Nucleus accumbens (tissue), 56 donors: ENCODE results near the gene MIA.
"Not testable (repeated sequence)": the region's sequence is repeated elsewhere in the genome, so short reads cannot be mapped to it uniquely, and the experiment has no call there.

Experiments used
- DNase-seq, 56 donors: peaks; one replicate each; lab custom pipeline; 2025; lab: John Stamatoyannopoulos, UW

MIA gene

DNA sequence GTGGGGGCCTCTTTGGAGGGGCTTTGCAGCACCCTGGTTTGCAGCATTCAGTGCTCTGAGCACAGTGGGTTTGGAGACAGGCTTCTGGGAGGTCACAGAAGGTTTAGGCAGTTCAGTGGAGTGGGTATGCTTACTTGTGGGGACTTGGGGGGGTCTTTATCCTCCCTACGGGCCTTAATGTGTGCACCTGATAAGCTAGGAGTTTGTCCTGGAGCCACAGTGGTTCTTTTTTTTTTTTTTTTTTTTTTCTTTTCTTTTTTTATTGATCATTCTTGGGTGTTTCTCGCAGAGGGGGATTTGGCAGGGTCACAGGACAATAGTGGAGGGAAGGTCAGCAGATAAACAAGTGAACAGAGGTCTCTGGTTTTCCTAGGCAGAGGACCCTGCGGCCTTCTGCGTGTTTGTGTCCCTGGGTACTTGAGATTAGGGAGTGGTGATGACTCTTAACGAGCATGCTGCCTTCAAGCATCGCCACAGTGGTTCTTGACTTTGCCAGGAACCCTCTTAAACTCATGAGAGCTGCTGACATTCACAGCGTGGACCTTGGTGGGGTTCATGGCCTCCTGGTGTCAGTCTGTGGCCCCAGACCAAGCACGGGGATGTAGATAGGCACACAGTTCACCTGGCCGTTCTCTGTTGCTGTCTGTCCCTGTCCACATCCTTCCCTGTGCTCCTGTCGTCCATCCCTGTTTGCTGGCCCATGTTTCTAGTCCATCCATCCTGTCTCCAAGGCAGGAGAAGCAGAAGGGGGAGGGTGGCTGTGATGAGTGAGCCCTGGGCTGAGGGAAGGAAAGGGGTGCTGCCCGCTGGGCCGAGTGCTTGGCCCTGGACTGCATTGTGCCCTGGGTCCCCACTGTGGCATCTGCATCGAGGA, 26.3 kb downstream of the MIA start:
- no peak for DNase-seq

- DNase-seq: peak in 3 of 56 donors; percentile 22 to 28 (median 27)
Measured at GRCh38 chr19:40802300-40803169, 27.2 kb downstream of the MIA start.

DNA sequence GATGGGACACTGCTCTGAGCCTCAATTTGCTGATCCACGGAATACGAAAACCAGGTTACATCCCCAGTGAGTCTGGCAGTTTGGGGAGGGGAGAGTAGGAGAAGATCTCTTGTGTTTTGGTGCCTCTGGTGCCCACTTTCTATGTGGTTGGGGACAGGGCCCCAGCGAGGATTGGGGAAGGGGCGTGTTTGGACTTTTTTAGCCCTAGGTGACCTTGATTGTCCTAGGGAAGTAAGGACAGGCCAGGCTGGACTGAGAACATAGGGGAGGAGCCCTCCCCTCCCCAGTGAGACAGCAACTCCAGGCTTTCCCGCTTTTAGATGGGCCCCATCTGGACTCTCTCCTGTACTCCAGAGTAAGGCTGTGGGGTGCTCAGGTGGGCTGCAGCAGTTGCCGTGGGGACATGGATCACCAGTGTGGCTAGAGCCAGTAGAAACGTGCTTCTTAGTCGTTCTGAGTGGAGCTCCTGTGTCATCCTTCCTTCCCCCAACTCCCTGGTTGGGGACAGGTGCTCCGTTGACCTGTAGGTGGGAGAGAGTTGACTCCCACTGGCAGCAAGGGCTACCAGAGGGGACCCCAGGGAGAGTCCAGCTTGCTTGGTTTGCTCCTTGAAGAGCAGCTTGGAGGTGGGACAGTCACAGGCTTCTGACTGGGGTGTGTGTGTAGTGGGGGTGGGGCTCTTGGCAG, 28.0 kb downstream of the MIA start:
- no peak for DNase-seq

- no peak for DNase-seq
Measured at GRCh38 chr19:40803857-40804782, 28.8 kb downstream of the MIA start.

GRCh38 chr19:40804783-40805242, 29.5 kb downstream of the MIA start:
- peak in 2 of 56 donors; percentile 22 to 34 for DNase-seq

GRCh38 chr19:40805258-40805868, 30.0 kb downstream of the MIA start:
- DNase-seq: no peak

- DNase-seq: peak; percentile 39 to 96 (median 87)
Measured at GRCh38 chr19:40806423-40807146, 31.3 kb downstream of the MIA start.

- no peak for DNase-seq
Measured at GRCh38 chr19:40807147-40808020, 32.1 kb downstream of the MIA start.

DNA sequence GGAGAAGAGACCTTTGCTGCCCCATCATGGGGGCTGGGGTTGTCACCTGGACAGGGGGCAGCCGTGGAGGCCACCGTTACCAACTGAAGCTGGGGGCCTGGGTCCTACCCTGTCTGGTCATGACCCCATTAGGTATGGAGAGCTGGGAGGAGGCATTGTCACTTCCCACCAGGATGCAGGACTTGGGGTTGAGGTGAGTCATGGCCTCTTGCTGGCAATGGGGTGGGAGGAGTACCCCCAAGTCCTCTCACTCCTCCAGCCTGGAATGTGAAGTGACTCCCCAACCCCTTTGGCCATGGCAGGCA, 32.7 kb downstream of the MIA start:
- no peak for DNase-seq

- no peak for DNase-seq
Measured at GRCh38 chr19:40808497-40808896, 33.2 kb downstream of the MIA start.

GRCh38 chr19:40809358-40810086, 34.2 kb downstream of the MIA start:
- DNase-seq: no peak

- DNase-seq: no peak
Measured at GRCh38 chr19:40810160-40810559, 34.8 kb downstream of the MIA start.

DNA sequence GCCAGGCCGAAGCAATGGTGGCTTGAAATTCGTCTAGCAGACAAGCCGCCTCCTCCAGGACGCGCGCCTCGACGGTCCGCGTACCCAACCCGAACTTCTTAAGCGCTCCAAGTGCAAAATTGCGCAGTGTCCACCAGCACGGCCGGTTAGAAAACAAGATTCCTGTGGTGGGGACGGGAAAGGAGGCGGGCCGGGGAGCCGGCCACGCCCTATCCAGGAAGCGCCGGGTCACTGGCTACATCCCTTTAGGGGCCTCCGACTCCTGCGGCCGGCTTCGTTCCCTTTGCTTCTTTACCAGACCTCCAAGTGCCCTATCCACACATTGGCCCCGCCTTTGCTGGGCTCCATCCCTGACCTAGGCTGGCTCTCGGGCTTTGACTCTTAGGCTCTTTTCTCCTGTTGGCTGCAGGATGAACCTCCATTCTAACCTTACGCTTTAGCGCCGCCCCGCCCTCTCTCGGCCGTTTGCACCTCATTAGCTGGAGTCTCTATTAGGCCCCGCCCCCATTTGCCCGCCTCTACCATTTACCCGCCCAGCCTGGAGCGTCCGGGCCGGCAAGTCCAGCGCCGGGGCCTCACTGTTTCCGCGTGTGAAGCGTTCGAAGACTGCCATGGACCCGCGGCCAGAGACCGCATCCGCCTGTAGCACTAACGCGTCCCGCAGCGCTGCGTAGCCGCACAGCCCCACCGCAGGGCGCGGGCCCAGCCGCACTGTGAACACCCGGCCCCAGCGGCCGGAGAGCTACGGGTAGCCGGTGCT, 35.5 kb downstream of the MIA start:
- DNase-seq: peak in 50 of 56 donors; percentile 26 to 90 (median 69)

GRCh38 chr19:40811478-40812341, 36.4 kb downstream of the MIA start:
- peak in 24 of 56 donors; percentile 20 to 75 (median 40) for DNase-seq

DNA sequence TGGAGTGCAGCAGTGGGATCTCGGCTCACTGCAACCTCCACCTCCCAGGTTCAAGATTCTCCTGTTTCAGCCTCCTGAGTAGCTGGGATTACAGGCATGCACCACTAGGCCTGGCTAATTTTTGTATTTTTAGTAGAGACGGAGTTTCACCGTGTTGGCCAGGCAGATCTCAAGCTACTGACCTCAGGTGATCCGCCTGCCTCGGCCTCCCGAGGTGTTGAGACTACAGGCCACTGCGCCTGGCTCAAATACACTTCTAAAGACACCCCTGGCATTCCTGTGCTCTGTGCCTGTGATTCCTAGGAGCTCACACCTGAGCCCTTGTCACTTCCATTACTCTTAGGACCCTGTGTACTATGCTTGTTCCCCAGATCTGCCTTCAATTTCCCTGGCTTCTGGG, 37.2 kb downstream of the MIA start:
- DNase-seq: not testable (repeated sequence)
